ENCODE measurements around the gene SNX1.

Gene SNX1

DNA sequence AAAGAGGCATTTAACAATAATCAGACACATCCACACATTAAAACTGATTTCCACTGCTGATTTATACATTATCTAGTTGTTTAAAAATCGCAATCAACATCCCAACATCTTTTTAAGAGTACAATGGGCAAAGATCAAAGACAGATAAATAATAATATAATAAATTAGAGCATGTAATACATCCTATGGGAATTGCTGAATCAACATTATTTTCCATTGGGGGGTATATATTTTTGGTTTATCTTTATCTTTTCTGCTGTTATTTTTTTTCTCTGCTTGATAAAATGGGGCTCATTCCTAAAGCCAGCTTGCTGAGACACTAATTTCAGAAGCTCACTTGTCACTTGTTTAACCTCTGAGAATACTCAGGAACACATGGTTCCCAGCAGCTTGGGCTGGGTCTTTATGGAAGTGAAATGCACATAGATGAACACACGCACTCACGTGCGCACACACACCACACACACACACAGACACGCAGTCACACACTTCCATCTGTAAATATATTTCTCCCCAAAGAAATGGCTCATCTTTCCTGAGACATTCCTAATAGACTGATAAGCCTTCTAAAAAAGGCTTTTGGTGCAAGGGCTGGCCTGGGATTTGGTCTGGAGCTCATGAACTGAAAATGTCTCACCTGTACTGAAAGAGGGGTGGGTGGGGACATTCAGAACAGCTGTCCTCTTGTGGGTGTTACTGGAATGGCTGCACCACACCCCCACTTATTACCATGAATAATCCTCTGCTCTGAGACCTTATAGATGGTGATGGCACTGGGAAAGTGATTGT lies 70.5 kb downstream of the SNX1 start:
- TF ChIP-seq, protein P1, sequence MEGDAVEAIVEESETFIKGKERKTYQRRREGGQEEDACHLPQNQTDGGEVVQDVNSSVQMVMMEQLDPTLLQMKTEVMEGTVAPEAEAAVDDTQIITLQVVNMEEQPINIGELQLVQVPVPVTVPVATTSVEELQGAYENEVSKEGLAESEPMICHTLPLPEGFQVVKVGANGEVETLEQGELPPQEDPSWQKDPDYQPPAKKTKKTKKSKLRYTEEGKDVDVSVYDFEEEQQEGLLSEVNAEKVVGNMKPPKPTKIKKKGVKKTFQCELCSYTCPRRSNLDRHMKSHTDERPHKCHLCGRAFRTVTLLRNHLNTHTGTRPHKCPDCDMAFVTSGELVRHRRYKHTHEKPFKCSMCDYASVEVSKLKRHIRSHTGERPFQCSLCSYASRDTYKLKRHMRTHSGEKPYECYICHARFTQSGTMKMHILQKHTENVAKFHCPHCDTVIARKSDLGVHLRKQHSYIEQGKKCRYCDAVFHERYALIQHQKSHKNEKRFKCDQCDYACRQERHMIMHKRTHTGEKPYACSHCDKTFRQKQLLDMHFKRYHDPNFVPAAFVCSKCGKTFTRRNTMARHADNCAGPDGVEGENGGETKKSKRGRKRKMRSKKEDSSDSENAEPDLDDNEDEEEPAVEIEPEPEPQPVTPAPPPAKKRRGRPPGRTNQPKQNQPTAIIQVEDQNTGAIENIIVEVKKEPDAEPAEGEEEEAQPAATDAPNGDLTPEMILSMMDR (IDR thresholded peaks at IDR 0.05; ENCODE audit: poor library complexity, severe bottlenecking) = no peak
- ATAC-seq (ENCODE audit: low read depth) (no peak), DNase-seq (ENCODE audit: low spot score) (no peak)
- H3K27ac ChIP-seq (ENCODE audit: poor library complexity, severe bottlenecking) = no peak overlapping the region
- H3K4me1 ChIP-seq (ENCODE audit: insufficient read depth, poor library complexity, severe bottlenecking) = peaks cover 2% of the 10 kb centered on the region
- H3K4me3 ChIP-seq (ENCODE audit: severe bottlenecking) = no peak overlapping the region
- no peaks in the 10 kb centered on the region for H3K9me3 ChIP-seq (ENCODE audit: severe bottlenecking)
- H3K36me3 ChIP-seq (ENCODE audit: low read depth) = peaks cover 18% of the 10 kb centered on the region
- no peaks in the 10 kb centered on the region for H3K27me3 ChIP-seq (ENCODE audit: insufficient read depth, poor library complexity, severe bottlenecking)

DNA sequence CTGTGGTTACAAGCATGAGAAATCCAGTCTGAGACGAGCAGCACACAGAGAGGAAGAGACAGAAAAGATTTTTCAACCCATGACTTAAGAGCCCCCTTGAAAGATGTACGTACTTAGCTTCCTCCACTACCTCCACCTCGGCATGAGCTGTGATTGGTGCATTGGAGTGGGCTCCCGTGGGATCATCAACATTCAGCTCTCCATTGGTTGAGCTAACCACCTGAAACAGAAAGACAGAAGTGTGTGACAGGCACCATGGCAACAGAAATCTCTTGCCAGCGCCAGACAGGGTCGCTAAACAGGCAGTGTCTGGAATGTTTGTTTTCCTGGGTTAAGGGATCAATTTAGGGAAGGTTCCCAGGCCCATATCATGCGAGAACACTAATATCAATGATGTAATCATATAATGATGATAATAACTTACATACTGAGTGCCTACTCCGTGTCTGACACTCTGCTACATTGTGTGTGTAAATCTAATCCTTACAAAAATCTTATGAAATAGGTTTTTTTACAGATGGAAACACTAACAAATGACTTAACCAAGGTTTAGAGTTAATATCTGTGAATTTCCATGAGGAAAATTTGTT lies 84.5 kb downstream of the SNX1 start:
- H3K4me3 ChIP-seq (ENCODE audit: severe bottlenecking) = no peak overlapping the region

DNA sequence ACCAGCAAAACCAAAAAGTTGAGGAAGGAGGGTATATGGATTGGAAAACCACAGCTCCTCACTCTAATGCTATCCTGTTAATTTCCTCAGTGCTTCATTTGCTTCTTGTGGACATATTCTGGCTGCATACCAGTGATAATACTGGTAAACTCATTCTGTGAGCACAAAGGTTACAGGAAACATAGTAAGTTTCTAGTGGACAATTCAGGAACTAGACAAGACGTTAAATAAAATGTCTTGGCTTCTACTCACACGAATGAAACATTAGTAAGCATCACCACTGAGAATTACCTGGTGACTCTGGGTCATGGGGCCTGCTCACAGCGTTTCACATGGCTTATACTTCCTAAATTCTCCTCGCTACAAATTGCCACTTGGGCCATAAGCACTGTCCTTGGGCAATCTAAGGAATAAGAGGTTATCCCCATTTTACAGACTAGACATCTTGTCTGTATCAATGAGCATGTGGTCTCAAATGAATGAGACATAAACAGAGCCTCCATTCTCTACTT lies 87.1 kb downstream of the SNX1 start:
- Histone ChIP-seq H3K9me3 (ENCODE audit: severe bottlenecking) (no peaks in the 10 kb centered on the region), H3K36me3 (ENCODE audit: low read depth) (peaks cover 62% of the 10 kb centered on the region), H3K4me1 (ENCODE audit: insufficient read depth, poor library complexity, severe bottlenecking) (peaks cover 11% of the 10 kb centered on the region), H3K27me3 (ENCODE audit: insufficient read depth, poor library complexity, severe bottlenecking) (no peaks in the 10 kb centered on the region), H3K4me3 (ENCODE audit: severe bottlenecking) (no peak overlapping the region), H3K27ac (ENCODE audit: poor library complexity, severe bottlenecking) (no peak overlapping the region)
- TF ChIP-seq, protein P1 (IDR thresholded peaks at IDR 0.05; ENCODE audit: poor library complexity, severe bottlenecking) = no peak
- DNase-seq (ENCODE audit: low spot score) (no peak), ATAC-seq (ENCODE audit: low read depth) (no peak)

More for the DNA sequence above, 84.5 kb downstream of the SNX1 start:
- Histone ChIP-seq H3K36me3 (ENCODE audit: low read depth) (peaks cover 65% of the 10 kb centered on the region), H3K27me3 (ENCODE audit: insufficient read depth, poor library complexity, severe bottlenecking) (no peaks in the 10 kb centered on the region), H3K27ac (ENCODE audit: poor library complexity, severe bottlenecking) (no peak overlapping the region), H3K9me3 (ENCODE audit: severe bottlenecking) (no peaks in the 10 kb centered on the region), H3K4me1 (ENCODE audit: insufficient read depth, poor library complexity, severe bottlenecking) (no peaks in the 10 kb centered on the region)
- DNase-seq (ENCODE audit: low spot score) (no peak), ATAC-seq (ENCODE audit: low read depth) (no peak)
- TF ChIP-seq, protein P1 (IDR thresholded peaks at IDR 0.05; ENCODE audit: poor library complexity, severe bottlenecking) = no peak

DNA sequence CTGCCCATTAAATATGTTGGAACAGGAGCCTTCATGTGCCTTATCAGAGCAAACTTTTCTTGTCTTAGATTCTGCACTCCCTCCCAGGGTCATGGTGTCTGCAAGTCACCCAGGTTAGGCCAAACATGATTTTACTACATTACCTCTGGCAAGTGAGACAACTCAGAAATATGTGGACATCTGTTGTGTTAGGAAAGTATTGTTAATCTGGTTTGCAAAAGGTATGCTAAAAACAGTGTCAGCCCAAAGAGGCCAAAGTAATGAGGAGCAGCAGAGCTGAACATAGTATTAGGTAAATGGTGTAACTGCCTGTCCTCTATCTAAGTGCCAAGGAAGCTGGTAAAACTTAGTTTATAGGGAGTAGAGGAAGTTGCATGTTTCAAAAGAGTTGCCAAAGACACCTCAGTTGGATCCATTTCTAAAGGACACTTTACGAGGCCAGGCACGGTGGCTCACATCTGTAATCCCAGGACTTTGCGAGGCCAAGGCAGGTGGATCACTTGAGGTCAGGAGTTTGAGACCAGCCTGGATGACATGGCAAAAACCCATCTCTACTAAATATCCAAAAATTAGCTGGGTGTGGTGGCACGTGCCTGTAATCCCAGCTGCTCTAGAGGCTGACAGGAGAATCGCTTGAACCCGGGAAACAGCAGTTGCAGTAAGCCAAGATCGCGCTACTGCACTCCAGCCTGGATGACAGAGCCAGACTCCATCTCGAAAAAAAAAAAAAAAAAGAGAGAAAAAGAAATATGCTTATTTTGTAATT lies 89.5 kb downstream of the SNX1 start:
- TF ChIP-seq, protein P1 (IDR thresholded peaks at IDR 0.05; ENCODE audit: poor library complexity, severe bottlenecking) = no peak
- Histone ChIP-seq H3K4me1 (ENCODE audit: insufficient read depth, poor library complexity, severe bottlenecking) (peaks cover 20% of the 10 kb centered on the region), H3K9me3 (ENCODE audit: severe bottlenecking) (no peaks in the 10 kb centered on the region), H3K36me3 (ENCODE audit: low read depth) (peaks cover 48% of the 10 kb centered on the region), H3K4me3 (ENCODE audit: severe bottlenecking) (no peak overlapping the region), H3K27me3 (ENCODE audit: insufficient read depth, poor library complexity, severe bottlenecking) (no peaks in the 10 kb centered on the region), H3K27ac (ENCODE audit: poor library complexity, severe bottlenecking) (no peak overlapping the region)
- DNase-seq (ENCODE audit: low spot score) = no peak
- ATAC-seq (ENCODE audit: low read depth) = no peak
